GM21360 (cell line): ENCODE results near the gene ARID1B.

Source experiments
- ATAC-seq: cut with Tn5 transposase; IDR thresholded peaks from one replicate; pipeline ENCODE4 v1.9.1; 2021; ENCODE audit warnings: mild to moderate bottlenecking, moderate library complexity; ENCODE audit not compliant: unreplicated experiment

ARID1B gene

GRCh38 chr6:157089851-157090250, 312.7 kb downstream of the ARID1B start:
- ATAC-seq: no peak

GRCh38 chr6:157090736-157091135, 313.6 kb downstream of the ARID1B start:
- ATAC-seq: no peak

DNA sequence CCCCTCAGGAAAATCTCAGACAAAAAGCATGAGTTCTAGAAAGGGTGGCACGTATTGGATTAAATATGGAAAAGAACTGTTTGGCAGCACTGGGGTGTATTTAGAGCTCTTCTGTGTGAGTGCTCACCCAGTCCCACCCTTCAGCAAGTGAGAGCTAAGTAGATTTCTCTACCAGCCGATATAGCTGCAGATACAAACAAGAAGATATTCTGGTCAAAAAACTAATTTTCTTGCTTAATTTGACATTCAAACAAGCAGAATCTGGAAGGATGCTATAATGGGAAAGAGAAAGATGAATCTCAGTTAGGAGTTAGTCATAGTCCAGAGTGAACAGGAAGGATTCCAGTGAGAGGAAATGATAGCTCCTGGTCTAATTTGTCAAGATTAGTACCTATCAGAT, 314.1 kb downstream of the ARID1B start:
- ATAC-seq: no peak

- ATAC-seq: no peak
Observed at GRCh38 chr6:157091856-157092460, 314.8 kb downstream of the ARID1B start.

- no peak for ATAC-seq
Observed at GRCh38 chr6:157092736-157093135, 315.6 kb downstream of the ARID1B start.

GRCh38 chr6:157093536-157093935, 316.4 kb downstream of the ARID1B start:
- no peak for ATAC-seq

- ATAC-seq: peak; percentile 72
Observed at GRCh38 chr6:157094038-157094437, 316.9 kb downstream of the ARID1B start.

GRCh38 chr6:157095084-157095483, 317.9 kb downstream of the ARID1B start:
- no peak for ATAC-seq

DNA sequence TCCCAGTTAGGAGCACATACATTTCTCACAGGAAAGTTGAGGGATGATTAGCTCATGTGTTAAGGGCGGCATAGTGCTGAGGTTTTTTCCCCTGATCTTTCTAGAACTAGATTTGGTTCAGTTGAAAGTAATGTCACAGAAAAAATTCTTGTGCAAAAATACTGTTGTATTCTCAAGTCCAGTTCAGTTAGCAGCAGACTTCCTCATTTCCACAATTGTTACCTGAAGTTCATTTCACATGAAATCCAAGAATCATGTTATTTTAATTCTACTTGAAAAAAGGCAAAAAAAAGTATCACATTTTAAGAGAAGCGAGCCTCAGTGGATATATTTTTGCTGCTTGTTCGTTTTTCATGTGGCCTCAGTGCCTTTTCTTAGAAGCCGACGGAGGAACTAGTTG, 318.4 kb downstream of the ARID1B start:
- ATAC-seq: no peak

GRCh38 chr6:157096105-157096504, 318.9 kb downstream of the ARID1B start:
- ATAC-seq: no peak

DNA sequence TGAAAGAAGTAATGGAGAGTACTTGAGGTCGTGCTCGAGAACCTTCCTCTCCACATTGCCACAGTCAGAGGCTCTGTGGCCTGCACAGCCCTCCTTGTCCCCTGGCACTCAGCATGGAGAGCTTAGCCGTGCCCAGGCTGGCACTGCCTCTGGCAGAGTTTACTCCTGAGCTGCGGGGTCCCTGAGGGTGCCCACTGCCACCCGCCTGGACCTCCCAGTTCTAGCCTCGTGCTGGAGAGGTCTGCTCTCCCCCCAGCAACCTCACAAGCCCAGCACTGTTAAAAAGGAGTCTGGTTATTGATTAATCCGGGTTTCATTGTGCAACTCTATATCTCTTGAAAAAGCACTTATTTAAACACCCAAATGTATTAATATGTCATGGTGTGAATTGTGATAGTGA, 319.3 kb downstream of the ARID1B start:
- ATAC-seq: no peak

- no peak for ATAC-seq
Observed at GRCh38 chr6:157097255-157097955, 320.2 kb downstream of the ARID1B start.

- ATAC-seq: no peak
Observed at GRCh38 chr6:157098999-157099398, 321.8 kb downstream of the ARID1B start.

GRCh38 chr6:157099912-157100593, 322.9 kb downstream of the ARID1B start:
- peak; percentile 98 for ATAC-seq

DNA sequence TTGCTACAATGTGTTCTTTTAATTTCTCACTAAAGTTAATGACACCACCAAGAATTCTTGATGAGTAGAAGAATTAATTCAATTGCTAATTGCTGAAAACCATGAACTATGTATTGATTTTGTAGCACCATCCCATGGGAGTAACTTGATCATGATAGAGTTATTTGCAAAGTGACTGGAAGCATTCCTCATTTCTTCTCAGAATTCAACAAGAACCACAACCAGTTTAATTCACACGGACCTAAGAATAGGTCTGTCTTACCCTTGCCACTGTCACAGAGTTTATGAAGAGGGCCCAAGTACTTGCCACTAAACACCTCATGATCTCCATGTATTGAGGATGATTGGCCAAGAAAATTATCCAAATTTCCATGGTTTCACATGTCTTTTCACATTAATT, 324.0 kb downstream of the ARID1B start:
- ATAC-seq: no peak

DNA sequence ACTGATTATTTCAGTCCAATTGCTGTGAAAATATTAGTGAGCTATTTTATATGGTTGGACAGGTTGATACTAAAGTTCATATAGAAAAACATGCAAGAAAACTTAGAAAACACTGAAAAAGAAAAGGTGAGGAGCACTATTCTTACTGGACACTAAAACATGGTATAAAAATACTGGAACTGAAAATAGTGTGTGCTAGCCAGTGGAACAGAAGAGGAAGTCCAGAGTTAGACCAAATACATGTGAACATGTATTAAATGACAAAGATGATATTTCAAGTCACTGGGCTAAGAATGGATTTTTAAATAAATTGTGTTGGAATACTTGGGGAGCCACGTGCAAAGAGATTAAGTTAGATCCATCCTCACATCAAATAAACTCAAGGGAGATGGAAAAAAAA, 327.6 kb downstream of the ARID1B start:
- no peak for ATAC-seq

DNA sequence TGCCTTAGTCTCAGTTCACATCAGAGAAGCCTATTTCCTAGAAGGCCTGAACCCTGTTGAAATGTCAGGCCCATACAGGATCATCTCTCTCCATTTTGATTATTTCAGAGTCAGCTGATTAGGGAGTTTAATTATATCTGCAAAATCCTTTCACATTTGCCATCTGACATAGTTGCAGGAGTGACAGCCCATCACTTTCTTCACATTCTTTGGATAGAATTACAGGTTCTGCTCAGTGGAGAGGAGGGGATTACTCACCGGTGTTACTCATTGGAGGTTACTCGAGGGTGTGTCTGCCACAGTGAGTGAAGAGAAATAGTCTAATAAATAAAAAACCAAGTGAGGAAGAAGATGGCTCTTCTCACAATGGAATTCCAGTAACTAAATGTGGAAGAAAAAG, 329.3 kb downstream of the ARID1B start:
- ATAC-seq: no peak

DNA sequence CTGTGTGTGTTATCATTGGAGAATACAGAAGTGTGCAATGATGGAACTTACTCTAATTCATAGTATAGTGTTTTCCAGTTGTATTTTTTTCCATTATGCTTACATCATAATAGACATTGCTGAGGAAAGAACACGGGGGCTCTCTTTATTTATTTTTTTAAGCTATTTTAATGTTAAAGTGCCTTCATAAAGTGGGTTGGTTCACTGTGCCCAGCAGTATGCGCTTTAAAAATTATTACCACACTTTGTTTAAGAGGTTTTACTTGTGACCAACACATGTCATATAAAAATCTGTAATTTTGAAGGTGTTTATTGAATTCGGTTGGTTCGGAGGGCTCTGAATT, 330.4 kb downstream of the ARID1B start:
- ATAC-seq: no peak

- no peak for ATAC-seq
Observed at GRCh38 chr6:157107915-157108651, 330.9 kb downstream of the ARID1B start.

DNA sequence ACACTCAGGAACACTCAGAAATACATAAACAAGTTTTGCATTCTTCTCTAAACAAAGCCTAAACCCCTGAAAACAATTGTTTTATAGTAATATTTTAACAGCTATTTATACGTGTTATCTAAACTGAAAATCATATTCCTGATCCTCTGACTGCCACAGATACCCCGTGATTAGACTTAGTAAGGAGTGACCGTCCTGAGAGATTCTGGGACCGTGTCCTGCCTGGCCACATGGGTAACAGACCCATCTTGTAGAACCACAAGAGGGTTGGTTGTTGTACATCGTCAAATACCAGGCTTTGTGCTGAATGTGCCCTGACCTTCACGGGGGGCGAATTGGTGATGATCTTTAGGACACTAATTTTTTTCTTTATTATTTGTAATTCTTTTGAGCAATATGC, 331.7 kb downstream of the ARID1B start:
- ATAC-seq: no peak

DNA sequence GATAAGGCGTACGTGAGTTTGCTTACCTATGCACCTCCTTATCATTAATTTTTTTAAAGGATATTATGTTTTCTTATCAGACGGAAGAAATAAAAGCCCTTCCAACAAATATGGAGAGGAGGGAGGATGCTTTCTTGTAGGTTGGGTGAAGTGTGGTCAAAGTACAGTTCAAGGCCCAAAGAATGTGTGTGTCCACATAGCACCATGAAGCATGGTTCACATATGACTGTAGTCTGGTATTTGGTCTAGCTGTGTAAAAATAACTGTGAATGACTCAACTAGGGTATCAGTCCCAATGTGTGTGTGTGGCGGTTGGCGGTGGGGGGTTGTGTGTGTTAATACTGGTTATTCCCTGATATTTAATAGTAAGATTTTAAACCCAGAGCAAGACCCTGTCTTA, 333.4 kb downstream of the ARID1B start:
- no peak for ATAC-seq

GRCh38 chr6:157113389-157113788, 336.2 kb downstream of the ARID1B start:
- no peak for ATAC-seq
